Daoy (cell line): Measurements from ENCODE around the gene TIMELESS. TPM values are rescaled to one million over a fixed set of nuclear protein-coding genes. Genes with fewer than 3 reads are reported as not detected.
"Not testable (repeated sequence)": the region's sequence is repeated elsewhere in the genome, so short reads cannot be mapped to it uniquely, and the experiment has no call there.

Source experiments
- DNase-seq: peaks from one replicate; pipeline ENCODE4 v3.0.0-alpha.2; 2015; ENCODE audit warnings: low read depth
- total RNA-seq: library from RNA; depleted of rRNA; stranded (reverse); fragments of >200 nt; shearing (Covaris generic); gene quantifications from 2 replicates; pipeline ENCODE4 v1.2.3, GENCODE V29; 2014; rRNA removed

The TIMELESS gene, protein sequence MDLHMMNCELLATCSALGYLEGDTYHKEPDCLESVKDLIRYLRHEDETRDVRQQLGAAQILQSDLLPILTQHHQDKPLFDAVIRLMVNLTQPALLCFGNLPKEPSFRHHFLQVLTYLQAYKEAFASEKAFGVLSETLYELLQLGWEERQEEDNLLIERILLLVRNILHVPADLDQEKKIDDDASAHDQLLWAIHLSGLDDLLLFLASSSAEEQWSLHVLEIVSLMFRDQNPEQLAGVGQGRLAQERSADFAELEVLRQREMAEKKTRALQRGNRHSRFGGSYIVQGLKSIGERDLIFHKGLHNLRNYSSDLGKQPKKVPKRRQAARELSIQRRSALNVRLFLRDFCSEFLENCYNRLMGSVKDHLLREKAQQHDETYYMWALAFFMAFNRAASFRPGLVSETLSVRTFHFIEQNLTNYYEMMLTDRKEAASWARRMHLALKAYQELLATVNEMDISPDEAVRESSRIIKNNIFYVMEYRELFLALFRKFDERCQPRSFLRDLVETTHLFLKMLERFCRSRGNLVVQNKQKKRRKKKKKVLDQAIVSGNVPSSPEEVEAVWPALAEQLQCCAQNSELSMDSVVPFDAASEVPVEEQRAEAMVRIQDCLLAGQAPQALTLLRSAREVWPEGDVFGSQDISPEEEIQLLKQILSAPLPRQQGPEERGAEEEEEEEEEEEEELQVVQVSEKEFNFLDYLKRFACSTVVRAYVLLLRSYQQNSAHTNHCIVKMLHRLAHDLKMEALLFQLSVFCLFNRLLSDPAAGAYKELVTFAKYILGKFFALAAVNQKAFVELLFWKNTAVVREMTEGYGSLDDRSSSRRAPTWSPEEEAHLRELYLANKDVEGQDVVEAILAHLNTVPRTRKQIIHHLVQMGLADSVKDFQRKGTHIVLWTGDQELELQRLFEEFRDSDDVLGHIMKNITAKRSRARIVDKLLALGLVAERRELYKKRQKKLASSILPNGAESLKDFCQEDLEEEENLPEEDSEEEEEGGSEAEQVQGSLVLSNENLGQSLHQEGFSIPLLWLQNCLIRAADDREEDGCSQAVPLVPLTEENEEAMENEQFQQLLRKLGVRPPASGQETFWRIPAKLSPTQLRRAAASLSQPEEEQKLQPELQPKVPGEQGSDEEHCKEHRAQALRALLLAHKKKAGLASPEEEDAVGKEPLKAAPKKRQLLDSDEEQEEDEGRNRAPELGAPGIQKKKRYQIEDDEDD
- total RNA-seq, result 10.4 and 14.1 TPM in 2 replicates

GRCh38 chr12:56448860-56449621 lies at the start of gene TIMELESS:
Gene TIMELESS (minus strand): TSS chr12:56449426. CDS start chr12:56434170, 15,256 bp downstream.
- DNase-seq, result peak; percentile 95

DNA sequence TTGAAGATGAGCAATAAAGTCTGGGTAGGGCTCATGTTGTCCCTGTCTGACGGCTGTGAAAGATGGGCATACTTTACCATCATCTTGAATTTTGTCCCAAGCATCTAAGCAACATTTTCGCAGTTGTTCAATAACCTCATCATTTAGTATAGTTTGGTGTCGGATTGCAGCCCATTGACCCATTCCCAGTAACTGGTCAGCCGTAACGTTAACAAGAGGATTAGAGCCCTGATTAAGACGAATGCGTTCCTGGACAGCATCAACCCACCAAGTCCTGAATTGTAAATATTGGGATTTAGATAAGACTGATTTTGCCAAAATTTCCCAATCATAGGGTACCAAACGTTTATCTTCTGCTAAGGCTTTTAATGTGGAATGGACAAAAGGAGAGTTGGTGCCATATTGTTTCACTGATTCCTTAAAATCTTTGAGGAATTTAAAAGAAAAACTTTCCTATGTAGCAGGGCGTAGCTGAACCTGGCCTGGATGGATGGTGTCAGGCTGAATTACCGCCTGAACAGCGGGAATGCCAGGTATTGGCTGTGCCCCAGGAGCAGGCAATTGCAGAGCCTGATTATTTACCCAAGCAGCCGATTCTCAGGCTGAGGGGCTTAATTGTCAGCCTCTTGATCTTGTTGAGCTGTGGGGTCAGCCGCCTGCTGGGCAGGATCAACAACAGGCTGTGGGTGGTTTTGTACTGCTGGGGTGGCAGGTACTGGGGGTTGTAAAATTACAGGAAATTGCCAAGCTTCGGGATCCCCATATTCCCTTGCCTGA lies 49.1 kb upstream of the TIMELESS start:
- not testable (repeated sequence) for DNase-seq

- peak; percentile 48 for DNase-seq
Measured at GRCh38 chr12:56496704-56497103, 47.5 kb upstream of the TIMELESS start.

DNA sequence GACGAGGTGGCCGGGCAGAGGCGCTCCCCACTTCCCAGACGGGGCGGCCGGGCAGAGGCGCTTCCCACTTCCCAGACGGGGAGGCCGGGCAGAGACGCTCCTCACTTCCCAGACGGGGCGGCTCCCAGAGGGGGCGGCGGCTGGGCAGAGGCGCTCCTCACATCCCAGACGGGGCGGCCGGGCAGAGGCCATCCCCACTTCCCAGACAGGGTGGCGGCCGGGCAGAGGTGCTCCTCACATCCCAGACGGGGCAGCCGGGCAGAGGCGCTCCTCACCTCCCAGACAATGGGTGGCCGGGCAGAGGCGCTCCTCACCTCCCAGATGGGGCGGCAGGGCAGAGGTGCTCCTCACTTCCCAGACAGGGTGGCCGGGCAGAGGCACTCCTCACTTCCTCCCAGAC lies 45.3 kb upstream of the TIMELESS start:
- not testable (repeated sequence) for DNase-seq

GRCh38 chr12:56494106-56494415 lies 44.8 kb upstream of the TIMELESS start:
- not testable (repeated sequence) for DNase-seq

DNA sequence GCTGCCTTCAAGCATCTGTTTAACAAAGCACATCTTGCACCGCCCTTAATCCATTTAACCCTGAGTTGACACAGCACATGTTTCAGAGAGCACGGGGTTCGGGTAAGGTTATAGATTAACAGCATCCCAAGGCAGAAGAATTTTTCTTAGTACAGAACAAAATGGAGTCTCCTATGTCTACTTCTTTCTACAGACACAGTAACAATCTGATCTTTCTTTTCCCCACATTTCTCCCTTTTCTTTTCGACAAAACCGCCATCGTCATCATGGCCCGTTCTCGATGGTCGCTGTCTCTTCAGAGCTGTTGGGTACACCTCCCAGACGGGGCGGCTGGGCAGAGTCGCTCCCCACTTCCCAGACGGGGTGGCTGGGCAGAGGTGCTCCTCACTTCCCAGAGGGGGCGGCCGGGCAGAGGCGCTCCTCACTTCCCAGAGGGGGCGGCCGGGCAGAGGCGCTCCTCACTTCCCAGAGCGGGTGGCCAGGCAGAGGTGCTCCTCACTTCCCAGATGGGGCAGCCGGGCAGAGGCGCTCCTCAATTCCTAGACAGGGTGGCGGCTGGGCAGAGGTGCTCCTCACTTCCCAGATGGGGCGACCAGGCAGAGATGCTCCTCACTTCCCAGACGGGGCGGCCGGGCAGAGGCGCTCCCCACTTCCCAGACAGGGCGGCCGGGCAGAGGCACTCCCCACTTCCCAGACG lies 44.3 kb upstream of the TIMELESS start:
- not testable (repeated sequence) for DNase-seq

GRCh38 chr12:56490360-56490759 lies 41.1 kb upstream of the TIMELESS start:
- DNase-seq, result no peak

DNA sequence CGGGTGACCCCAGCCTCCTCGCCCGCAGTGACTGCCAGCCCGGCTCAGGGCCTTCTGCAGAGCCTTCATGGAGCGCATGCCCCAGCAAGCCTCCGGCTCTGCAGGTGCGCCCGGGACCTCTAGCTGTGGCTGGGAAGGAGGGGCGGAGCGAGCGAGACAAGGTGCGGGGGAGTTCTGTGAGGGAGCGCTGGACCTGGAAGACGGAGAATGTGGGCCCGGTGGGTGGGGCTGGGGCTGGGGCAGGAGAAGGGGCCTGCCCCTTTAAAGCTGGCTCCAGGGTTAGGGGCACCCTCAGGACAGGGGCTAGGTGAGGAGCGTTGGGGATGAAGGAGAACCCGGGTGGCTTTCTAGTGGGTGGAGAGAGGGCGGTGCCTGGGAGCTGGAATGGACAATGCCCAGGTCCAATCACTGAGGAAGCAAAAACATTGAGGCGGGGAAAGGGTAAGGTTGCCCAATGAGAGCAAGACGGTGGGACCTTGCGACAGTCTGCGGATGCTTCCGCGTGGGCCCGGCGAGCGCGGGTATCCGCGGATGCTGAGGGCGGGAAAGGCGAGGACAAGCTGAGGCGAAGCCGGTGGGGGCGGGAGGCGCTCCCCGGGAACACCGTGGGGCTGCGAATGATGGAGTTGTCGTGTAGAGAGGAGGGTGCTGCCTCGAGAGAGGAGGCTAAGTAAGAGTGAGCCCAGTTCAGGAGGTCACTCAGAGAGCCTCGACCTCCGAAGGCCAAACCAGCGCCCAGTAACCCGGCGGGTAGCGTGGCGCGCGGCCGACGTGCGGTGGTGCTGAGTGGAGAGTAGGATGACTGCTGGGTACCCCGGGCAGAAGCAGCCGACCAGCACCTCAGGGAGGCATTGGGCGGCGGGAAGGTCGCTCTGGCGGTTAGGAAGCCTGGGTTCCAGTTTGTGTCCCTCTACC lies 39.1 kb upstream of the TIMELESS start, which contains the start of gene GLS2:
Gene GLS2 (minus strand): TSS at position 121 of the 915 bp plus-strand sequence. CDS start 43 bp downstream, at position 78.
- peak; percentile 81 for DNase-seq

DNA sequence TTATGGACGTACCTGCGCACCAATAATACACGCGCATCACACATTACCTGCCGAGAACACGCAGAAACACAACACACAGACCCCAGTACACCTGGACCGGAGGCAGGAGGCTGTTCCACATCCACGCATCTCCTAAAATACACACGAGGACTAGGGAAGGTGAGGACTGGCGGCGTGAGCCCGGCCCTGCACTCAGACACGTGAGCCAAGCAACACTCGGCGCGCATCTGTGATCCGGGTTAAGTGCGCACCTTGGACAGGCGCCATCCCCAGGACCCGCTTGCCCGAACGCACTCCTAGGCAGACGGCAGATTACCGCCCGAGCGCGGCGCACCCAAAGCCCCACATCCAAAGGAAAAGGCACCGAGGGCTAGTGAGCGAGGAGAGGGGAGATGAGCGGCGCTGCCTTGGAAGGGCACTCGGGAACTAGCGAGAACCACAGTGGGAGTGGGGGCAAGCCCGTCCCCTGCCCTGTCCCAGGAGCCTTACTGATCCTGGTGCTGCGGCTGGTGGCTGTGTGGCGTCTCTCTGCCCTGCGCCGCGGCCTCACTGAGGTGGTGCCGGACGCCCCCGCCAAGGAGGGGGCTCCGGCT lies 38.3 kb upstream of the TIMELESS start:
- peak; percentile 41 for DNase-seq

DNA sequence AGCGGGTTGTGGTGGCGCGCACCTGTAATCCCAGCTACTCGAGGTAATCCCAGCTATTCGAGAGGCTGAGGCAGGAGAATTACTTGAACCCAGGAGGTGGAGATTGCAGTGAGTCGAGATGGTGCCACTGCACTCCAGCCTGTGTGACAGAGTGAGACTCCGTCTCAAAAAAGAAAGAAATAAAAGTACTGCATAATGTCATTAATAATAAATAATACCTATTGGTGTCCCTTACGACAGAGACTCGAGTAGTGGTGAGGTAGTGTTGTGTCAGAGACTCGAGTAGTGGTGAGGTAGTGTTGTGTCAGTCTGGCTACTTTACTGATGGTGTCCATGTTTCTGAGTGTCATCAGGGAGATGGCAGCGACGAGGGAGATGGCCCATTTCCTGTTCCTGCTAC lies 37.5 kb upstream of the TIMELESS start:
- no peak for DNase-seq

GRCh38 chr12:56484566-56484965 lies 35.3 kb upstream of the TIMELESS start:
- DNase-seq, result no peak

DNA sequence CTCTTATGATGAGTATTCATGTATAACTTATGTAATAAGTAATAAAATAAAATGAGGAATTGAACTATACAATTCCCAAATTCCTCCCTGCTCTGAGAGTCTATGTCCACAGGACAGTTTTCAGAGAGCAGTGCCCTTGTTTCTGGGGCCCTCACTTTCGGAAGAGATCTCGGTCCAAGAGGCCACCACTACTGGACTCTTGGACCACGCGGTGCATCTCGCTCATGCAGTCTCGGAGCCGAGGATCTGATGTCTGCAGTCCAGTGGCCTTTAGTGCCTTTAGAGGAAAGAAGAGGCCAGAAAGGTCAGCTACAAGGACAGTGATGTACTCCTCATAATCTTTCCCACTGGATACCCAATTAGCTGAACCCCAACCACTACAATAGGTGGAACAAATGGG lies 30.4 kb upstream of the TIMELESS start:
- DNase-seq, result no peak

GRCh38 chr12:56477521-56478225 lies 28.4 kb upstream of the TIMELESS start:
- DNase-seq, result no peak

DNA sequence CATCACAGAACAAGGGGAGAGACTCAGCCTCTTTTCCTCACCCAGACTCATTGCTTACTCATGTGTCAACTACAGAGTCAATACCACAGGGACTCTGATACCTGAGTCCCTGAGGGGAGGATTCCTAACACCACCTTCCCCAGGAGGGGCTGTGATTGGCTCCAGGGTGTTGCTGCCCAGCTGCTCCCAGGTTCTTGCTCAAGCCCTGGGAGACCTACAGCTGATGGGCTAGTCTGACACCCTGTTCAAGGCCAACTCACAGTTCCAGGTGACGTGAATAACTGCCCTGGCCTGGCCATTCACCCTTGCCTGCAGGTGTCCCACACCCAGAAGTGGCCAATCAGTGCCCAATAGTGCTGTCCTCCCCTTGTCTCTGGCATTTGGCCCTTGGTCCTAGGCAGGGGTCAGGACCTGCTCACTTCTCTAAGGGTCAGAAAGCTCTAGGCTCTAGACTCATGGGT lies 27.8 kb upstream of the TIMELESS start:
- no peak for DNase-seq

- DNase-seq, result no peak
Measured at GRCh38 chr12:56476143-56476542, 26.9 kb upstream of the TIMELESS start.

GRCh38 chr12:56474389-56474788 lies 25.2 kb upstream of the TIMELESS start:
- no peak for DNase-seq
